Parathyroid adenoma (tissue), 2 donors: ENCODE measurements around the gene B3GNT5.

Experiments used
- H2AFZ ChIP-seq: fragments of 300-600 bp; sonication (generic); one replicate; pipeline ENCODE4 v1.7.0; 2017; ENCODE audit warnings: antibody characterized with exemption, mild to moderate bottlenecking
- H3K27ac ChIP-seq: fragments of 300-600 bp; sonication (generic); one replicate; pipeline ENCODE4 v1.7.0; 2017
- H3K27me3 ChIP-seq: fragments of 300-600 bp; sonication (generic); one replicate; pipeline ENCODE4 v1.7.0; 2017; ENCODE audit warnings: low read length; ENCODE audit not compliant: control insufficient read depth, insufficient read depth
- H3K36me3 ChIP-seq: fragments of 300-600 bp; sonication (generic); one replicate; pipeline ENCODE4 v1.7.0; 2017; ENCODE audit warnings: low read length; ENCODE audit not compliant: control insufficient read depth, insufficient read depth
- H3K4me1 ChIP-seq: fragments of 300-600 bp; sonication (generic); one replicate; pipeline ENCODE4 v1.7.0; 2017; ENCODE audit warnings: control low read depth
- H3K4me2 ChIP-seq: fragments of 300-600 bp; sonication (generic); one replicate; pipeline ENCODE4 v1.7.0; 2017; ENCODE audit warnings: low read length
- H3K4me3 ChIP-seq: fragments of 300-600 bp; sonication (generic); one replicate; pipeline ENCODE4 v1.7.0; 2017; ENCODE audit warnings: low read depth, low read length
- H3K79me2 ChIP-seq: fragments of 300-600 bp; sonication (generic); one replicate; pipeline ENCODE4 v1.7.0; 2017; ENCODE audit warnings: control low read depth
- H3K9ac ChIP-seq: fragments of 300-600 bp; sonication (generic); one replicate; pipeline ENCODE4 v1.7.0; 2017; ENCODE audit warnings: mild to moderate bottlenecking
- H3K9me3 ChIP-seq: fragments of 300-600 bp; sonication (generic); one replicate; pipeline ENCODE4 v1.7.0; 2017; ENCODE audit warnings: low read length; ENCODE audit not compliant: control insufficient read depth
- CTCF ChIP-seq: fragments of 300-600 bp; sonication (generic); IDR thresholded peaks from one replicate; pipeline ENCODE4 v1.7.0; 2017; ENCODE audit warnings: antibody characterized with exemption, mild to moderate bottlenecking
- donor health status: primary hyperparathyroidism.

The B3GNT5 gene

GRCh38 chr3:183317886-183318865, 65.1 kb downstream of the B3GNT5 start:
- Histone ChIP-seq H3K9me3 (no peaks in the 10 kb centered on the region), H3K27me3 (no peaks in the 10 kb centered on the region), H3K79me2 (no peaks in the 10 kb centered on the region), H3K4me1 (no peaks in the 10 kb centered on the region), H3K27ac (no peak overlapping the region), H3K4me3 (no peak overlapping the region), H3K4me2 (no peak overlapping the region), H3K9ac (no peak overlapping the region), H3K36me3 (no peaks in the 10 kb centered on the region), H2AFZ (no peak overlapping the region)
- TF ChIP-seq CTCF: no peak

- H3K79me2 ChIP-seq: no peaks in the 10 kb centered on the region
- H3K4me2 ChIP-seq: no peak overlapping the region
- H3K9me3 ChIP-seq: no peaks in the 10 kb centered on the region
- no peak for TF ChIP-seq CTCF
- no peaks in the 10 kb centered on the region for H3K36me3 ChIP-seq
- H3K4me3 ChIP-seq: no peak overlapping the region
- H3K4me1 ChIP-seq: no peaks in the 10 kb centered on the region
- H3K27me3 ChIP-seq: no peaks in the 10 kb centered on the region
- H3K9ac ChIP-seq: no peak overlapping the region
- H3K27ac ChIP-seq: no peak overlapping the region
- H2AFZ ChIP-seq: no peak overlapping the region
Measured at GRCh38 chr3:183318877-183319276, 65.8 kb downstream of the B3GNT5 start.

- Histone ChIP-seq H2AFZ (no peak overlapping the region), H3K79me2 (no peaks in the 10 kb centered on the region), H3K4me1 (no peaks in the 10 kb centered on the region), H3K9ac (no peak overlapping the region), H3K27me3 (no peaks in the 10 kb centered on the region), H3K4me2 (no peak overlapping the region), H3K27ac (no peak overlapping the region), H3K36me3 (no peaks in the 10 kb centered on the region), H3K9me3 (no peaks in the 10 kb centered on the region), H3K4me3 (no peak overlapping the region)
- no peak for TF ChIP-seq CTCF
Measured at GRCh38 chr3:183319371-183319770, 66.3 kb downstream of the B3GNT5 start.
